Activated effector memory CD4-positive, alpha-beta T cell treated with Interleukin-2 at 50 U/mL for 16 hours (primary cell): ENCODE data around the gene ATP8A1.

Experiments used
- DNase-seq: peaks from one replicate; pipeline ENCODE4 v3.0.0-alpha.2; 2020

Gene ATP8A1

GRCh38 chr4:42646999-42647541 is 9.8 kb downstream of the ATP8A1 start:
- no peak for DNase-seq

- no peak for DNase-seq
Observed at GRCh38 chr4:42646013-42646784, 10.7 kb downstream of the ATP8A1 start.

GRCh38 chr4:42644897-42645296 is 12.0 kb downstream of the ATP8A1 start:
- no peak for DNase-seq

GRCh38 chr4:42643685-42644084 is 13.2 kb downstream of the ATP8A1 start:
- no peak for DNase-seq

GRCh38 chr4:42642845-42643615 is 13.9 kb downstream of the ATP8A1 start:
- no peak for DNase-seq

- DNase-seq: no peak
Observed at GRCh38 chr4:42642101-42642797, 14.7 kb downstream of the ATP8A1 start.

GRCh38 chr4:42641656-42642055 is 15.2 kb downstream of the ATP8A1 start:
- no peak for DNase-seq

GRCh38 chr4:42641161-42641560 is 15.7 kb downstream of the ATP8A1 start:
- no peak for DNase-seq

GRCh38 chr4:42640613-42641012 is 16.3 kb downstream of the ATP8A1 start:
- no peak for DNase-seq

GRCh38 chr4:42638993-42639392 is 17.9 kb downstream of the ATP8A1 start:
- no peak for DNase-seq

- no peak for DNase-seq
Observed at GRCh38 chr4:42638321-42638720, 18.6 kb downstream of the ATP8A1 start.

- DNase-seq: no peak
Observed at GRCh38 chr4:42637867-42638266, 19.0 kb downstream of the ATP8A1 start.

GRCh38 chr4:42637104-42637503 is 19.8 kb downstream of the ATP8A1 start:
- DNase-seq: no peak

- DNase-seq: no peak
Observed at GRCh38 chr4:42636645-42636949, 20.3 kb downstream of the ATP8A1 start.

GRCh38 chr4:42633605-42634388 is 23.1 kb downstream of the ATP8A1 start:
- no peak for DNase-seq

GRCh38 chr4:42632653-42633382 is 24.1 kb downstream of the ATP8A1 start:
- no peak for DNase-seq

- DNase-seq: no peak
Observed at GRCh38 chr4:42630908-42631307, 26.0 kb downstream of the ATP8A1 start.

GRCh38 chr4:42628740-42629139 is 28.2 kb downstream of the ATP8A1 start:
- no peak for DNase-seq

GRCh38 chr4:42627885-42628646 is 28.8 kb downstream of the ATP8A1 start:
- no peak for DNase-seq

GRCh38 chr4:42626629-42627146 is 30.2 kb downstream of the ATP8A1 start:
- no peak for DNase-seq

- DNase-seq: no peak
Observed at GRCh38 chr4:42625329-42625728, 31.6 kb downstream of the ATP8A1 start.
